DND-41 (cell line): ENCODE measurements around the gene CCDC6.

ENCODE experiments used
- EZH2 ChIP-seq: IDR thresholded peaks from 3 replicates; pipeline ENCODE4 v1.6.1; 2012; ENCODE audit warnings: borderline replicate concordance, low read depth, mild to moderate bottlenecking, moderate library complexity, low read length, inconsistent platforms; ENCODE audit not compliant: severe bottlenecking
- TF ChIP-seq, protein P1 (sequence below): IDR thresholded peaks from 2 replicates; pipeline ENCODE4 v1.5.1; 2012; ENCODE audit warnings: borderline replicate concordance, low read length, moderate library complexity, mild to moderate bottlenecking; ENCODE audit not compliant: poor library complexity, severe bottlenecking; ENCODE audit errors: extremely low read depth

DNA sequence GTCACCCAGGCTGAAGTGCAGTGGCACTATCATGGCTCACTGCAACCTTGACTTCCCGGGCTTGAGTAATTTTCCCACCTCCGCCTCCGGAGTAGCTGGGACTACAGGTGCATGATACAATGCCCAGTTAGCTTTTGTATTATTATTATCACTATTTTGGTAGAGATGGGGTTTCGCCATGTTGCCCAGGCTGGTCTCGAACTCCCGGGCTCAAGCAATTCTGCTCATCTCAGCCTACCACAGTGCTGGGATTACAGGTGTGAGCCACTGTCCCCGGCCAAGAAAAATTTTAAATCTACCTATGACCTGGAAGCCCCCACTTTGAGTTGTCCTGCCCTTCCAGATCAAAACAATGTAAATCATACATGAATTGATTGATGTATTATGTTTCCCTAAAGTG is 38.8 kb downstream of the CCDC6 start:
- TF ChIP-seq, protein P1, sequence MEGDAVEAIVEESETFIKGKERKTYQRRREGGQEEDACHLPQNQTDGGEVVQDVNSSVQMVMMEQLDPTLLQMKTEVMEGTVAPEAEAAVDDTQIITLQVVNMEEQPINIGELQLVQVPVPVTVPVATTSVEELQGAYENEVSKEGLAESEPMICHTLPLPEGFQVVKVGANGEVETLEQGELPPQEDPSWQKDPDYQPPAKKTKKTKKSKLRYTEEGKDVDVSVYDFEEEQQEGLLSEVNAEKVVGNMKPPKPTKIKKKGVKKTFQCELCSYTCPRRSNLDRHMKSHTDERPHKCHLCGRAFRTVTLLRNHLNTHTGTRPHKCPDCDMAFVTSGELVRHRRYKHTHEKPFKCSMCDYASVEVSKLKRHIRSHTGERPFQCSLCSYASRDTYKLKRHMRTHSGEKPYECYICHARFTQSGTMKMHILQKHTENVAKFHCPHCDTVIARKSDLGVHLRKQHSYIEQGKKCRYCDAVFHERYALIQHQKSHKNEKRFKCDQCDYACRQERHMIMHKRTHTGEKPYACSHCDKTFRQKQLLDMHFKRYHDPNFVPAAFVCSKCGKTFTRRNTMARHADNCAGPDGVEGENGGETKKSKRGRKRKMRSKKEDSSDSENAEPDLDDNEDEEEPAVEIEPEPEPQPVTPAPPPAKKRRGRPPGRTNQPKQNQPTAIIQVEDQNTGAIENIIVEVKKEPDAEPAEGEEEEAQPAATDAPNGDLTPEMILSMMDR, result no peak
- no peak for TF ChIP-seq EZH2
